Upper lobe of left lung (tissue), 6 donors: ENCODE data around the gene MYO7A. TPM values are rescaled to one million over a fixed set of nuclear protein-coding genes. Genes with fewer than 3 reads are reported as not detected.

Experiments used
- ATAC-seq, 2 donors: fragments of 200-7000 bp; cut with Tn5 transposase; one replicate each; pipeline ENCODE4 v1.9.1; 2022; ENCODE audit warnings: mild to moderate bottlenecking in 2 of 2, moderate library complexity in 2 of 2; ENCODE audit not compliant: low FRiP score in 2 of 2
- DNase-seq, 2 donors: peaks; one replicate each; pipeline ENCODE4 v3.0.0-alpha.2; 2019 to 2020
- H3K27ac ChIP-seq, 4 donors: fragments of 200-600 bp; sonication (generic); one replicate each; pipeline ENCODE4 v1.5.1; 2016 to 2019
- H3K27me3 ChIP-seq, 4 donors: fragments of 200-600 bp; sonication (generic); one replicate each; pipeline ENCODE4 v1.5.1; 2017 to 2019
- H3K36me3 ChIP-seq, 4 donors: fragments of 200-600 bp; sonication (generic); one replicate each; pipeline ENCODE4 v1.5.1; 2016 to 2019
- H3K4me1 ChIP-seq, 4 donors: fragments of 200-600 bp; sonication (generic); one replicate each; pipeline ENCODE4 v1.5.1; 2018 to 2019
- H3K4me3 ChIP-seq, 4 donors: fragments of 200-600 bp; sonication (generic); one replicate each; pipeline ENCODE4 v1.5.1; 2017 to 2019; ENCODE audit warnings: mild to moderate bottlenecking in 2 of 4, moderate library complexity in 1 of 4
- H3K9me3 ChIP-seq, 4 donors: fragments of 200-600 bp; sonication (generic); one replicate each; pipeline ENCODE4 v1.5.1; 2018 to 2019
- CTCF ChIP-seq, 6 experiments: fragments of 450-650 bp in 4 of 6; fragments of 200-600 bp in 2 of 6; sonication (generic) in 2 of 6; IDR thresholded peaks; one replicate each; pipeline ENCODE4 v1.5.1; 2016 to 2019; ENCODE audit warnings: antibody characterized with exemption in 6 of 6
- EP300 ChIP-seq, 4 donors: sonication (generic); formaldehyde crosslinking; IDR thresholded peaks; one replicate each; pipeline ENCODE4 v1.5.1; 2017; ENCODE audit warnings: antibody characterized with exemption in 4 of 4, control low read depth in 2 of 4
- POLR2A ChIP-seq, 4 donors: fragments of 450-650 bp; IDR thresholded peaks; one replicate each; pipeline ENCODE4 v1.5.1; 2016 to 2017; ENCODE audit warnings: antibody characterized with exemption in 4 of 4, mild to moderate bottlenecking in 2 of 4
- POLR2AphosphoS5 ChIP-seq, 2 donors: sonication (generic); formaldehyde crosslinking; IDR thresholded peaks; one replicate each; pipeline ENCODE4 v1.5.1; 2017; ENCODE audit warnings: antibody characterized with exemption in 2 of 2
- WGBS, 2 donors: methylation state at CpG; one replicate each; pipeline ENCODE4 v1.1.5; 2017 to 2018; 5-methylcytosine and 5-hydroxymethylcytosine counted together
- total RNA-seq, 6 donors: library from RNA; depleted of rRNA in 4 of 6; stranded (reverse); fragments of >200 nt in 4 of 6; gene quantifications; one replicate each; pipeline versions ENCODE4 v1.1.0 to v1.2.1, GENCODE V29; 2016 to 2021
- donor health status: DM: no; HTN: no; CAD: no; lungs with moderate emphysema.
- donor health status: DM: no; HTN: yes; CAD: no; lungs with severe emphysema.

Gene MYO7A
- total RNA-seq, 6 donors from 2014 or later: 2.4 to 27.2 (median 6.2) TPM

GRCh38 chr11:77143405-77144020 is 15.5 kb downstream of the MYO7A start:
- H3K9me3 ChIP-seq: no peaks in the 10 kb centered on the region
- DNase-seq (no peak), ATAC-seq (no peak)
- TF ChIP-seq CTCF (IDR thresholded peaks at IDR 0.05): no peak
- TF ChIP-seq EP300 (IDR thresholded peaks at IDR 0.05): no peak
- TF ChIP-seq POLR2A (IDR thresholded peaks at IDR 0.05): no peak
- TF ChIP-seq POLR2AphosphoS5 (IDR thresholded peaks at IDR 0.05): no peak
- no peak overlapping the region for H3K27ac ChIP-seq
- peaks cover 0 to 19% (median 8%) of the 10 kb centered on the region in 4 donors for H3K4me1 ChIP-seq
- no peaks in the 10 kb centered on the region for H3K36me3 ChIP-seq
- peaks cover 0 to under 1% (median 0%) of the 10 kb centered on the region in 4 donors for H3K27me3 ChIP-seq
- 90 to 98% methylated on average over 8 of the region's 8 CpGs for WGBS, 2 donors
- no peak overlapping the region for H3K4me3 ChIP-seq

GRCh38 chr11:77144196-77144856 is 16.3 kb downstream of the MYO7A start:
- no peak overlapping the region for H3K27ac ChIP-seq
- H3K36me3 ChIP-seq: no peaks in the 10 kb centered on the region
- no peak overlapping the region for H3K4me3 ChIP-seq
- ATAC-seq (no peak), DNase-seq (no peak)
- peaks cover 0 to 19% (median 8%) of the 10 kb centered on the region in 4 donors for H3K4me1 ChIP-seq
- H3K9me3 ChIP-seq: no peaks in the 10 kb centered on the region
- WGBS, 2 donors: 92 to 100% methylated on average over 6 to 7 of the region's 9 CpGs
- H3K27me3 ChIP-seq: no peaks in the 10 kb centered on the region
- no peak for TF ChIP-seq POLR2A (IDR thresholded peaks at IDR 0.05)

- no peaks in the 10 kb centered on the region for H3K27me3 ChIP-seq
- no peak overlapping the region for H3K27ac ChIP-seq
- 91 to 96% methylated on average over 7 of the region's 7 CpGs for WGBS, 2 donors
- no peak overlapping the region for H3K4me3 ChIP-seq
- no peak for ATAC-seq
- no peak for TF ChIP-seq POLR2A (IDR thresholded peaks at IDR 0.05)
- TF ChIP-seq CTCF (IDR thresholded peaks at IDR 0.05): no peak
- no peak for TF ChIP-seq EP300 (IDR thresholded peaks at IDR 0.05)
- no peaks in the 10 kb centered on the region for H3K9me3 ChIP-seq
- no peaks in the 10 kb centered on the region for H3K36me3 ChIP-seq
- DNase-seq: no peak
- peaks cover 0 to 18% (median 8%) of the 10 kb centered on the region in 4 donors for H3K4me1 ChIP-seq
These were observed 16.9 kb downstream of the MYO7A start for GRCh38 chr11:77144857-77145428.

- Histone ChIP-seq H3K9me3 (no peaks in the 10 kb centered on the region), H3K4me1 (peaks cover 0 to 10% (median 7%) of the 10 kb centered on the region in 4 donors), H3K36me3 (no peaks in the 10 kb centered on the region), H3K27ac (no peak overlapping the region), H3K27me3 (no peaks in the 10 kb centered on the region), H3K4me3 (no peak overlapping the region)
- TF ChIP-seq EP300 (IDR thresholded peaks at IDR 0.05) (no peak), POLR2A (IDR thresholded peaks at IDR 0.05) (no peak), CTCF (IDR thresholded peaks at IDR 0.05) (no peak), POLR2AphosphoS5 (IDR thresholded peaks at IDR 0.05) (no peak)
- DNase-seq: no peak
- 84 to 92% methylated on average over 6 to 10 of the region's 10 CpGs for WGBS, 2 donors
- ATAC-seq: no peak
These were observed 18.4 kb downstream of the MYO7A start for GRCh38 chr11:77146261-77147035.

GRCh38 chr11:77147036-77147315 is 18.9 kb downstream of the MYO7A start:
- TF ChIP-seq EP300 (IDR thresholded peaks at IDR 0.05) (no peak), POLR2A (IDR thresholded peaks at IDR 0.05) (no peak), POLR2AphosphoS5 (IDR thresholded peaks at IDR 0.05) (no peak), CTCF (IDR thresholded peaks at IDR 0.05) (no peak)
- whole genome bisulfite sequencing, 2 donors: 81 to 89% methylated on average over 1 of the region's 1 CpG
- Histone ChIP-seq H3K36me3 (no peaks in the 10 kb centered on the region), H3K27me3 (no peaks in the 10 kb centered on the region), H3K9me3 (no peaks in the 10 kb centered on the region), H3K4me3 (no peak overlapping the region), H3K27ac (no peak overlapping the region), H3K4me1 (peaks cover 0 to 10% (median 7%) of the 10 kb centered on the region in 4 donors)
- DNase-seq: no peak
- ATAC-seq: no peak
